SK-N-SH (cell line): ENCODE data around the gene ENTPD3.

Experiments used
- FOXM1 ChIP-seq: IDR thresholded peaks from 2 replicates; pipeline ENCODE4 v1.4.0; 2012; ENCODE audit warnings: low read depth, mild to moderate bottlenecking
- POLR2AphosphoS5 ChIP-seq: IDR thresholded peaks from 2 replicates; pipeline ENCODE4 v1.6.1; 2012; ENCODE audit warnings: low read depth, low read length
- YY1 ChIP-seq: IDR thresholded peaks from 2 replicates; pipeline ENCODE4 v1.4.0; 2012; ENCODE audit warnings: low read depth, mild to moderate bottlenecking
- TF ChIP-seq, protein P1 (sequence below): fragments of 200-600 bp; sonication (generic); IDR thresholded peaks from 2 replicates; pipeline ENCODE4 v1.6.1; 2017; ENCODE audit warnings: antibody characterized with exemption, mild to moderate bottlenecking, moderate library complexity
- TF ChIP-seq, protein P2 (sequence below): IDR thresholded peaks from 2 replicates; pipeline ENCODE4 v1.6.1; 2012; ENCODE audit warnings: mild to moderate bottlenecking, low read depth, low read length, moderate library complexity
- TF ChIP-seq, protein P3 (sequence below): IDR thresholded peaks from 2 replicates; pipeline ENCODE4 v1.4.0; 2012; ENCODE audit warnings: low read depth

DNA sequence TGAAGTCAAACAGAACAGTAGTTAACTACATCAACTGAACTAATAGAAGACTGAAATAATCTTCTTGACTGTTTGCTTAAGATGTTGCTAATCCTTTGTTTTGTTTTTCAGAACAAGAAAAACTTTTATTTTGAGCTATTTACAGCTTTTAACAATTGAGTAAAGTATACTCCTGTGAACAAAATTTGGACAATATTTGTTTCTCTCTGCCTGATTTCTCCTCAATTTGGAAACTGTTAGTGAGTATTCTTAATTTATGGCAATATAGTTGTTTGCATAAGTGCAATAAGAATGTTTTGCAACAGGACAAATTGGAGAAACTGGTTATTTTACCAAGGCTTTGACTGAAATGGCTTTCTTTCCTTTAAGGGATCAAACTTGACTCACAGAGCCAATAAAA is 36.5 kb upstream of the ENTPD3 start:
- TF ChIP-seq, protein P1, sequence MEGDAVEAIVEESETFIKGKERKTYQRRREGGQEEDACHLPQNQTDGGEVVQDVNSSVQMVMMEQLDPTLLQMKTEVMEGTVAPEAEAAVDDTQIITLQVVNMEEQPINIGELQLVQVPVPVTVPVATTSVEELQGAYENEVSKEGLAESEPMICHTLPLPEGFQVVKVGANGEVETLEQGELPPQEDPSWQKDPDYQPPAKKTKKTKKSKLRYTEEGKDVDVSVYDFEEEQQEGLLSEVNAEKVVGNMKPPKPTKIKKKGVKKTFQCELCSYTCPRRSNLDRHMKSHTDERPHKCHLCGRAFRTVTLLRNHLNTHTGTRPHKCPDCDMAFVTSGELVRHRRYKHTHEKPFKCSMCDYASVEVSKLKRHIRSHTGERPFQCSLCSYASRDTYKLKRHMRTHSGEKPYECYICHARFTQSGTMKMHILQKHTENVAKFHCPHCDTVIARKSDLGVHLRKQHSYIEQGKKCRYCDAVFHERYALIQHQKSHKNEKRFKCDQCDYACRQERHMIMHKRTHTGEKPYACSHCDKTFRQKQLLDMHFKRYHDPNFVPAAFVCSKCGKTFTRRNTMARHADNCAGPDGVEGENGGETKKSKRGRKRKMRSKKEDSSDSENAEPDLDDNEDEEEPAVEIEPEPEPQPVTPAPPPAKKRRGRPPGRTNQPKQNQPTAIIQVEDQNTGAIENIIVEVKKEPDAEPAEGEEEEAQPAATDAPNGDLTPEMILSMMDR = no peak
- TF ChIP-seq, protein P2, sequence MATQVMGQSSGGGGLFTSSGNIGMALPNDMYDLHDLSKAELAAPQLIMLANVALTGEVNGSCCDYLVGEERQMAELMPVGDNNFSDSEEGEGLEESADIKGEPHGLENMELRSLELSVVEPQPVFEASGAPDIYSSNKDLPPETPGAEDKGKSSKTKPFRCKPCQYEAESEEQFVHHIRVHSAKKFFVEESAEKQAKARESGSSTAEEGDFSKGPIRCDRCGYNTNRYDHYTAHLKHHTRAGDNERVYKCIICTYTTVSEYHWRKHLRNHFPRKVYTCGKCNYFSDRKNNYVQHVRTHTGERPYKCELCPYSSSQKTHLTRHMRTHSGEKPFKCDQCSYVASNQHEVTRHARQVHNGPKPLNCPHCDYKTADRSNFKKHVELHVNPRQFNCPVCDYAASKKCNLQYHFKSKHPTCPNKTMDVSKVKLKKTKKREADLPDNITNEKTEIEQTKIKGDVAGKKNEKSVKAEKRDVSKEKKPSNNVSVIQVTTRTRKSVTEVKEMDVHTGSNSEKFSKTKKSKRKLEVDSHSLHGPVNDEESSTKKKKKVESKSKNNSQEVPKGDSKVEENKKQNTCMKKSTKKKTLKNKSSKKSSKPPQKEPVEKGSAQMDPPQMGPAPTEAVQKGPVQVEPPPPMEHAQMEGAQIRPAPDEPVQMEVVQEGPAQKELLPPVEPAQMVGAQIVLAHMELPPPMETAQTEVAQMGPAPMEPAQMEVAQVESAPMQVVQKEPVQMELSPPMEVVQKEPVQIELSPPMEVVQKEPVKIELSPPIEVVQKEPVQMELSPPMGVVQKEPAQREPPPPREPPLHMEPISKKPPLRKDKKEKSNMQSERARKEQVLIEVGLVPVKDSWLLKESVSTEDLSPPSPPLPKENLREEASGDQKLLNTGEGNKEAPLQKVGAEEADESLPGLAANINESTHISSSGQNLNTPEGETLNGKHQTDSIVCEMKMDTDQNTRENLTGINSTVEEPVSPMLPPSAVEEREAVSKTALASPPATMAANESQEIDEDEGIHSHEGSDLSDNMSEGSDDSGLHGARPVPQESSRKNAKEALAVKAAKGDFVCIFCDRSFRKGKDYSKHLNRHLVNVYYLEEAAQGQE = no peak
- TF ChIP-seq, protein P3, sequence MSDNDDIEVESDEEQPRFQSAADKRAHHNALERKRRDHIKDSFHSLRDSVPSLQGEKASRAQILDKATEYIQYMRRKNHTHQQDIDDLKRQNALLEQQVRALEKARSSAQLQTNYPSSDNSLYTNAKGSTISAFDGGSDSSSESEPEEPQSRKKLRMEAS = no peak
- TF ChIP-seq POLR2AphosphoS5 (no peak), YY1 (no peak), FOXM1 (no peak)
